Measurements from ENCODE around the gene B4GALT2.

B4GALT2 gene

DNA sequence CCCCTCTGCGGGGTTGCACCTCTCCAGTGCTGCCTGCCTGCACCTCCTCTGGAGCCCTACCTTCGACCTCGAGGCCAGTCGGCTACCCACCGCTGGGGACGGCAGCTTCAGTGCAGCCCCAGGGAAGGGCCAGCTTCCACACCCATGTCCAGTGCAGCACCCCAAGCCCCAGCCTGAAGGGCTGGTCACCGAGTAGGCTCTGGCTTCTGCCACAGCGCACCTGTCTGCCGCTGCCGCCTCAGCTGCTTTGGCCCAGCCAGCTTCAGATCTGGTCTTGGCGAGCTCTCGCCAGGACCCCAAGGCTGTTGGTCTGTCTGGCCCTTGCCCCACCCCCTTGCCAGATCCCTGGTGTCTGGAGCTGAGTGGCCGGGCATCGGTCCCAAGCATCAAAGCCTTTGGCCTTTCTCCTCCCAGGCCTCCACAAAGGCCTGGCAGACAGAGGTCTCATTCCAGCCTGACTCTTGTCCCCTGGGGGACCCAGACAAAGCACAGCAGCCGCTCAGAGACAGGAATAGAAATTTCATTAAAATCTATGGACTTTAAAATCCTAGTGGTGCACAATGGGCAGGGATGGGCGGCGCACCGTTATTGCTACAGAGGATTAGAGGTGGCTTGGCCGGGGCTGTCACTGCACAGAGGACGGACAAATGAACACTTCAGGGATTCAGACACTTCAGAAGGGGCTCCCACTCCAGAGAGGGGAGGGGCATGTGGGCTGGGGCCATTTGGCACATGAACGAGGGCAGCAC, 17.1 kb downstream of the B4GALT2 start:
- TF ChIP-seq, protein P1, sequence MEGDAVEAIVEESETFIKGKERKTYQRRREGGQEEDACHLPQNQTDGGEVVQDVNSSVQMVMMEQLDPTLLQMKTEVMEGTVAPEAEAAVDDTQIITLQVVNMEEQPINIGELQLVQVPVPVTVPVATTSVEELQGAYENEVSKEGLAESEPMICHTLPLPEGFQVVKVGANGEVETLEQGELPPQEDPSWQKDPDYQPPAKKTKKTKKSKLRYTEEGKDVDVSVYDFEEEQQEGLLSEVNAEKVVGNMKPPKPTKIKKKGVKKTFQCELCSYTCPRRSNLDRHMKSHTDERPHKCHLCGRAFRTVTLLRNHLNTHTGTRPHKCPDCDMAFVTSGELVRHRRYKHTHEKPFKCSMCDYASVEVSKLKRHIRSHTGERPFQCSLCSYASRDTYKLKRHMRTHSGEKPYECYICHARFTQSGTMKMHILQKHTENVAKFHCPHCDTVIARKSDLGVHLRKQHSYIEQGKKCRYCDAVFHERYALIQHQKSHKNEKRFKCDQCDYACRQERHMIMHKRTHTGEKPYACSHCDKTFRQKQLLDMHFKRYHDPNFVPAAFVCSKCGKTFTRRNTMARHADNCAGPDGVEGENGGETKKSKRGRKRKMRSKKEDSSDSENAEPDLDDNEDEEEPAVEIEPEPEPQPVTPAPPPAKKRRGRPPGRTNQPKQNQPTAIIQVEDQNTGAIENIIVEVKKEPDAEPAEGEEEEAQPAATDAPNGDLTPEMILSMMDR (IDR thresholded peaks at IDR 0.05; ENCODE audit: insufficient read depth, low read length, poor library complexity, severe bottlenecking): no peak
- H3K4me3 ChIP-seq (replicated peaks; ENCODE audit: low read depth, low read length): no peak overlapping the region
- H3K36me3 ChIP-seq (ENCODE audit: control insufficient read depth, insufficient read depth, low read length): no peaks in the 10 kb centered on the region
- no peaks in the 10 kb centered on the region for H3K27me3 ChIP-seq (replicated peaks; ENCODE audit: control insufficient read depth, insufficient read depth, low read length)
- DNase-seq (ENCODE audit: extremely low read depth, insufficient read length): no peak

DNA sequence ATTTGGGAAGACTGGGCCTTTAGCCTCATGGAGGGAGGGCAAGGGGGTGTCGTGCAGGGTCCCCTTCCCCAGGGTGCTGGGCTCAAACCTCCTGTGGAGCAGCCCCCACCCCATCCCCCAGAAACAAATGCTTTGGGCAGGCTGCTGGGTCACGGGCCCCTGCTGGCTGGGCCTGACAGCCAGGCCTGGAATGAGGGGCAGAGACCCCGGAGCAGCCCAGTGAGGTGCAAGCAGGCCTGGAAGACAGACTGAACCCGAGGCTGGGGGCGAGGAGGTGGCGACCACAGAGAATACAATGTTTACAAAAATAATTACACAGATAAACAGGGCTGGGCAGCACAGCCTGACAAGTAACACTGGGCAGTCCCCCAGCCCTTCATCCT, 17.7 kb downstream of the B4GALT2 start:
- Histone ChIP-seq H3K36me3 (ENCODE audit: control insufficient read depth, insufficient read depth, low read length) (no peaks in the 10 kb centered on the region), H3K27me3 (replicated peaks; ENCODE audit: control insufficient read depth, insufficient read depth, low read length) (no peaks in the 10 kb centered on the region), H3K4me3 (replicated peaks; ENCODE audit: low read depth, low read length) (no peak overlapping the region)
- TF ChIP-seq, protein P1 (IDR thresholded peaks at IDR 0.05; ENCODE audit: insufficient read depth, low read length, poor library complexity, severe bottlenecking): no peak
- no peak for DNase-seq (ENCODE audit: extremely low read depth, insufficient read length)

DNA sequence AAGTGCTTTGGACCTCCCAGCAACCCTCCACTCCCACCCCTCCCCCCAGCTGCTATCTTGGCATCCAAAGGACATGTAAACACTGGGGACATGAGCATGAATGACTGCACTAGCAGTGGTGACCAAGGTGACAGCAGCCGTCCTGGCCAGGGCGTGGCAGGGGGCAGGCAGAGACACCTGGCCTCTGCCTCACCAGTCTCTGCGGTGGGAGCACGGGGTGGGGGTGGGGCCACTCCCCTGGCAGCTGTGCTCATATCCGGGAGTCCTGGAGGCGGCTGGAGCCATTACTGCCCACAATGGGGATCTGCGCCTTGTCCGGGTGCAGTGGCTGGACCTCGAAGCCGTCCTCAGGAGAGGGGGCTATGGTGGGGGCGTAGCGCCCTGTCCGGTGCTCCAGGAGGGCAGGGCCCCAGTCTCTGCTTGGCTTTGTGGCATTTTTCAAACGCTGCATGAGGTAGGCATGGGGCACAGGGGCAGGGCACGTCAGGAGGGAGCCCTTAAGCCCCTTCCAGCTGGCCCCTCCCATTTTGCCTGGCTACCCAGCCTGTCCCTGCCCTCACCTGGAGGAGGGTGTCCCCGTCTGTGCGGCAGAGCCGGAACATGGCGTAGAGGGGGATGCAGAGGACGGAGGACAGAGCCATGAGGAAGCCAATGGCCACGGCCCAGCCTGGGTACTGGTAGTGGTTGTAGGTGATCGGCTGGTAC, 18.4 kb downstream of the B4GALT2 start:
- no peak for DNase-seq (ENCODE audit: extremely low read depth, insufficient read length)
- Histone ChIP-seq H3K4me3 (replicated peaks; ENCODE audit: low read depth, low read length) (no peak overlapping the region), H3K27me3 (replicated peaks; ENCODE audit: control insufficient read depth, insufficient read depth, low read length) (no peaks in the 10 kb centered on the region), H3K36me3 (ENCODE audit: control insufficient read depth, insufficient read depth, low read length) (no peaks in the 10 kb centered on the region)
- TF ChIP-seq, protein P1 (IDR thresholded peaks at IDR 0.05; ENCODE audit: insufficient read depth, low read length, poor library complexity, severe bottlenecking): no peak

DNA sequence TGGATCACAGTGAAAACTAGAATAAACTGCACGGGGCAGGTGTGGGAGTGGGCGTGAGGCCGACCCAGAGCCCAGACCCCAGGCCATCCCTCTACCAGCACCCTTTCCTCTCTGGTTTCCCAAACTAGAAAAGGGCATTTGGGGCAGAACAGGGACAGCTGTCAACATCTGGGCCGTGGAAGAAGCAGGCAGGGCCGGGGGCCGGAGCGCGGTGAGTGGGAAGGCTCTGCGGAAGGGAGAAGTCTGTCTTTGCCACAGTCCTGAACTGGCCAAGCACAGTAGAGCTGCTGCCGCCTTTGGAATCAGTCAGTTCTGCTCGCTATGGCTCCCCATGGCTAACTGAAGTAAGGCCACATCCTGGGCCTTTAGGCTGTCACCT, 19.0 kb downstream of the B4GALT2 start:
- Histone ChIP-seq H3K27me3 (replicated peaks; ENCODE audit: control insufficient read depth, insufficient read depth, low read length) (no peaks in the 10 kb centered on the region), H3K4me3 (replicated peaks; ENCODE audit: low read depth, low read length) (no peak overlapping the region), H3K36me3 (ENCODE audit: control insufficient read depth, insufficient read depth, low read length) (no peaks in the 10 kb centered on the region)
- DNase-seq (ENCODE audit: extremely low read depth, insufficient read length): no peak
- TF ChIP-seq, protein P1 (IDR thresholded peaks at IDR 0.05; ENCODE audit: insufficient read depth, low read length, poor library complexity, severe bottlenecking): no peak

DNA sequence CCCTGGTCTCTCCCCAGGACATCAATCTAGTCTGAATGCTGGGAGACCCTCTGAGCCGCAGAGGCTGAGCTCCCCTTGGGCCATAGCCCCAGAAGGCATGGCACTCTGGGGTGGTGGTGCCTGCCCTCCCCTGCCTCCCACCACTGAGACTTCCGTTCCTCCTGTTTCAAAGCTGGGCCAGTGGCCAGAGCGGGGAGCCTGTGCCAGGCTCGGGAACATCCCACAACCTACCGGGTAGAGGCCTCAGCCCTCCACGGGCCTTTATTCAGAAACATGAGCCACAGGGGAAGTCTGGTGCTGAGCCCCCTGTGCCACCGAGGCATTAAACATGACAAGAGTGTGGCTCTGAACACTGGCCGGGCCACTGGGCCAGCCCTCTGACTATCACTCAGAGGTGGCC, 20.4 kb downstream of the B4GALT2 start:
- no peak overlapping the region for H3K4me3 ChIP-seq (replicated peaks; ENCODE audit: low read depth, low read length)
- no peaks in the 10 kb centered on the region for H3K27me3 ChIP-seq (replicated peaks; ENCODE audit: control insufficient read depth, insufficient read depth, low read length)
- no peaks in the 10 kb centered on the region for H3K36me3 ChIP-seq (ENCODE audit: control insufficient read depth, insufficient read depth, low read length)
- DNase-seq (ENCODE audit: extremely low read depth, insufficient read length): no peak
- TF ChIP-seq, protein P1 (IDR thresholded peaks at IDR 0.05; ENCODE audit: insufficient read depth, low read length, poor library complexity, severe bottlenecking): no peak

Measured in GM06990 (cell line).